ENCODE measurements around the gene MCM6. TPM values are rescaled to one million over a fixed set of nuclear protein-coding genes. Genes with fewer than 3 reads are reported as not detected.
A peak's percentile ranks its signal among the peaks of the same experiment; 100 is the strongest.

Gene MCM6
- total RNA-seq (2021) = 101 and 111 TPM in 2 replicates
- percentile 95 among the genes with signal in this experiment for Bru-seq, nascent RNA
- percentile 88 among the genes with signal in this experiment for BruChase-seq, experiment 1, labeled RNA remaining after a 2-hour chase
- percentile 94 among the genes with signal in this experiment for BruChase-seq, experiment 2, labeled RNA remaining after a 6-hour chase
- long read RNA-seq, transcript MCM6-201 (17 exons, 3,736 nt) = major isoform, 353 of 390 reads
- long read RNA-seq, partial matches to known transcripts = 24 of 390 reads
- long read RNA-seq, other reads (novel, unspliced or antisense) = 13 of 390 reads

DNA sequence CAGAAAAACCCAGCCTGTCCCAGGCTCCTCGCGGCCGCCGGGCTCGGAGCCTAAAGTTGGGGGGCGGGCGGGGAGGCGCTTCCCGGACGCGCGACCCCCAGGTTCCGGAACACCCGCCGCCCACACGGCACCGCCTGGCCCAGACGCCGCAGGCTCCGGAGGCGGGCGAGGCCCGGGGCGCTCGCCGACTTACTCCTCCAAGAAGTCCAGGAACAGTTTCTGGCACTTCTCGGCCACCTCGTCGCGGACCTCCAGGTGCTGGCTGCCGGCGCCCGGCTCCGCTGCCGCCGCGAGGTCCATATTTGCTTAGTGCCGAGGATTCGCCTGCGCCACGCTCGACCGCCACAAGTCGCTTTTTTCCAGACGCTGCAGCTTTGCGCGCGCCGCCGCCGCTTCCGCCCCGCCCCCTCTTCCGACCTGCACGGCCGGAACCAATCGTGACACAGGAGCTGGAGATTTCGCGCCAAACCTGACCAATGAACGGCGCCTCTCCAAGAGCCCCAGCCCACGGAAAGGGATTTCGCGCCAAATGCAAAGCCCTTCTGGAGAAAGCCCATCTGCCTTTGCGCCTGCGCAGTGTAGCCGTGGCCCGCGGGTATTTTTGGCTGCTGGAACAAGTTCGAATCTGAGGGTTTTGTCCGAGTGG is at the start of gene MCM6:
Gene MCM6 (minus strand): TSS at position 378 of the 646 bp plus-strand sequence. CDS start 78 bp downstream, at position 300.
- BruUV-seq (replicated peaks) = no TSS peak
- peaks cover 18% of the 10 kb centered on the region for H3K4me1 ChIP-seq (ENCODE audit: insufficient read depth, low read length, poor library complexity, severe bottlenecking)
- peak within 1 kb of the TSS; percentile 89 for H3K4me3 ChIP-seq (ENCODE audit: low read depth, low read length, poor library complexity, severe bottlenecking)
- no peaks in the 10 kb centered on the region for H3K9me3 ChIP-seq (ENCODE audit: low read depth, low read length, poor library complexity, severe bottlenecking)
- no peaks in the 10 kb centered on the region for H3K27me3 ChIP-seq (replicated peaks; ENCODE audit: insufficient read depth, low read depth, low read length, poor library complexity)
- H3K27ac ChIP-seq (ENCODE audit: low read depth, low read length, poor library complexity, severe bottlenecking) = peak within 1 kb of the TSS; percentile 94
- ChIA-PET CTCF (no interaction called here), POLR2A (ENCODE audit: low non-redundant PET) (interaction anchor here (0.6 kb wide), 1 partner anchor 402 kb away, joined by 5 read pairs; no protein-coding TSS in a partner anchor)
- no peak for TF ChIP-seq CTCF (conservative IDR thresholded peaks at IDR 0.05; ENCODE audit: low read depth, low read length)
- no peak for TF ChIP-seq EZH2 (IDR thresholded peaks at IDR 0.05; ENCODE audit: borderline replicate concordance, low read depth, low read length, poor library complexity, severe bottlenecking)
- DNase-seq (ENCODE audit: low spot score) = peak; percentile 99
- peaks cover 25% of the 10 kb centered on the region for H3K36me3 ChIP-seq (ENCODE audit: insufficient read depth, low read length, poor library complexity, severe bottlenecking)
- intact Hi-C loops (cut with micrococcal nuclease; ENCODE audit: unreplicated experiment) = no loop called here

- BruUV-seq (replicated peaks) = no TSS peak
- TF ChIP-seq CTCF (conservative IDR thresholded peaks at IDR 0.05; ENCODE audit: low read depth, low read length) = no peak
- no peak for TF ChIP-seq EZH2 (IDR thresholded peaks at IDR 0.05; ENCODE audit: borderline replicate concordance, low read depth, low read length, poor library complexity, severe bottlenecking)
- no peaks in the 10 kb centered on the region for H3K4me1 ChIP-seq (ENCODE audit: insufficient read depth, low read length, poor library complexity, severe bottlenecking)
- CTCF ChIA-PET = no interaction called here
- DNase-seq (ENCODE audit: low spot score) = no peak
- H3K27me3 ChIP-seq (replicated peaks; ENCODE audit: insufficient read depth, low read depth, low read length, poor library complexity) = no peaks in the 10 kb centered on the region
- no peaks in the 10 kb centered on the region for H3K9me3 ChIP-seq (ENCODE audit: low read depth, low read length, poor library complexity, severe bottlenecking)
- no peak overlapping the region for H3K27ac ChIP-seq (ENCODE audit: low read depth, low read length, poor library complexity, severe bottlenecking)
- POLR2A ChIA-PET (ENCODE audit: low non-redundant PET) = no interaction called here
- no peaks in the 10 kb centered on the region for H3K36me3 ChIP-seq (ENCODE audit: insufficient read depth, low read length, poor library complexity, severe bottlenecking)
- intact Hi-C loops (cut with micrococcal nuclease; ENCODE audit: unreplicated experiment) = no loop called here
- no peak overlapping the region for H3K4me3 ChIP-seq (ENCODE audit: low read depth, low read length, poor library complexity, severe bottlenecking)
Observed at GRCh38 chr2:135925571-135925970, 49.3 kb upstream of the MCM6 start.

GRCh38 chr2:135916207-135916606 is 40.0 kb upstream of the MCM6 start:
- ChIA-PET CTCF (no interaction called here), POLR2A (ENCODE audit: low non-redundant PET) (no interaction called here)
- peak; percentile 51 for DNase-seq (ENCODE audit: low spot score)
- Histone ChIP-seq H3K27me3 (replicated peaks; ENCODE audit: insufficient read depth, low read depth, low read length, poor library complexity) (no peaks in the 10 kb centered on the region), H3K4me1 (ENCODE audit: insufficient read depth, low read length, poor library complexity, severe bottlenecking) (no peaks in the 10 kb centered on the region), H3K27ac (ENCODE audit: low read depth, low read length, poor library complexity, severe bottlenecking) (no peak overlapping the region), H3K36me3 (ENCODE audit: insufficient read depth, low read length, poor library complexity, severe bottlenecking) (no peaks in the 10 kb centered on the region), H3K9me3 (ENCODE audit: low read depth, low read length, poor library complexity, severe bottlenecking) (no peaks in the 10 kb centered on the region), H3K4me3 (ENCODE audit: low read depth, low read length, poor library complexity, severe bottlenecking) (no peak overlapping the region)
- TF ChIP-seq EZH2 (IDR thresholded peaks at IDR 0.05; ENCODE audit: borderline replicate concordance, low read depth, low read length, poor library complexity, severe bottlenecking) = no peak
- TF ChIP-seq CTCF (conservative IDR thresholded peaks at IDR 0.05; ENCODE audit: low read depth, low read length) = peak; percentile 67
- intact Hi-C loops (cut with micrococcal nuclease; ENCODE audit: unreplicated experiment) = loop anchor here (1.0 to 10.0 kb wide), 2 partner anchors 462 to 1919 kb away; no protein-coding TSS in a partner anchor
- no TSS peak for BruUV-seq (replicated peaks)

Data from A673 (cell line).